HFFc6 (cell line): ENCODE data around the gene ZBTB12. TPM values are rescaled to one million over a fixed set of nuclear protein-coding genes. Genes with fewer than 3 reads are reported as not detected.
"Not testable (repeated sequence)": the region's sequence is repeated elsewhere in the genome, so short reads cannot be mapped to it uniquely, and the experiment has no call there.

Source experiments
- DNase-seq: peaks from one replicate; pipeline ENCODE4 v3.0.0-alpha.2; 2018
- H3K27ac Mint-ChIP-seq: 2 replicates; pipeline ENCODE4 v1.8.0; 2020; ENCODE audit warnings: mild to moderate bottlenecking, mixed read lengths
- H3K27me3 Mint-ChIP-seq: 2 replicates; pipeline ENCODE4 v1.8.0; 2021; ENCODE audit warnings: mild to moderate bottlenecking, moderate library complexity, mixed read lengths; ENCODE audit not compliant: insufficient read depth
- H3K36me3 Mint-ChIP-seq: 2 replicates; pipeline ENCODE4 v1.8.0; 2021; ENCODE audit warnings: low read depth, mixed read lengths
- H3K4me1 Mint-ChIP-seq: 2 replicates; pipeline ENCODE4 v1.8.0; 2020; ENCODE audit warnings: low read depth, mixed read lengths
- H3K4me3 Mint-ChIP-seq: 2 replicates; pipeline ENCODE4 v1.8.0; 2020; ENCODE audit warnings: mild to moderate bottlenecking, moderate library complexity, mixed read lengths
- H3K9me3 Mint-ChIP-seq: 2 replicates; pipeline ENCODE4 v1.8.0; 2020; ENCODE audit warnings: mild to moderate bottlenecking, mixed read lengths
- CTCF ChIP-seq: fragments of 200-600 bp; sonication (generic); IDR thresholded peaks from 2 replicates; pipeline ENCODE4 v1.5.0; 2021; ENCODE audit warnings: antibody characterized with exemption, mild to moderate bottlenecking
- total RNA-seq, 6 experiments: library from RNA; stranded (reverse); fragmentation: NEBNext Ultra II Directional; extraction: Animal tissue kit (Norgen Biotek cat#: 25700); gene quantifications; 2 replicates in 1 of 6; 3 replicates in 5 of 6; pipeline ENCODE4 v1.2.3, GENCODE V29; 2021

The ZBTB12 gene
- total RNA-seq, 6 experiments from 2014 or later: 7.3 to 9.0 (median 8.3) TPM

GRCh38 chr6:31870385-31870921, 31.4 kb downstream of the ZBTB12 start:
- peak; percentile 23; the same call in 1 of the 2 replicates for TF ChIP-seq CTCF
- Mint-ChIP-seq H3K4me1 (peaks cover 11% of the 10 kb centered on the region), H3K4me3 (no peak overlapping the region), H3K27ac (no peak overlapping the region), H3K27me3 (peaks cover 7% of the 10 kb centered on the region), H3K9me3 (no peaks in the 10 kb centered on the region), H3K36me3 (no peaks in the 10 kb centered on the region)
- no peak for DNase-seq

- Mint-ChIP-seq H3K4me3 (no peak overlapping the region), H3K36me3 (no peaks in the 10 kb centered on the region), H3K27me3 (peaks cover 7% of the 10 kb centered on the region), H3K4me1 (peaks cover 12% of the 10 kb centered on the region), H3K9me3 (no peaks in the 10 kb centered on the region), H3K27ac (no peak overlapping the region)
- no peak for DNase-seq
- no peak for TF ChIP-seq CTCF
These were observed 32.5 kb downstream of the ZBTB12 start for GRCh38 chr6:31869343-31869742.

GRCh38 chr6:31868658-31868971, 33.3 kb downstream of the ZBTB12 start:
- H3K4me3 Mint-ChIP-seq, H3K27ac Mint-ChIP-seq, H3K9me3 Mint-ChIP-seq, H3K36me3 Mint-ChIP-seq, H3K27me3 Mint-ChIP-seq, DNase-seq: not testable (repeated sequence)
- H3K4me1 Mint-ChIP-seq: peaks cover 15% of the 10 kb centered on the region

- peaks cover 6% of the 10 kb centered on the region for H3K27me3 Mint-ChIP-seq
- DNase-seq: no peak
- no peaks in the 10 kb centered on the region for H3K9me3 Mint-ChIP-seq
- no peak for TF ChIP-seq CTCF
- H3K4me1 Mint-ChIP-seq: peaks cover 25% of the 10 kb centered on the region
- H3K36me3 Mint-ChIP-seq: no peaks in the 10 kb centered on the region
- no peak overlapping the region for H3K27ac Mint-ChIP-seq
- no peak overlapping the region for H3K4me3 Mint-ChIP-seq
These were observed 36.4 kb downstream of the ZBTB12 start for GRCh38 chr6:31865205-31866118.

- Mint-ChIP-seq H3K27ac (no peak overlapping the region), H3K9me3 (no peaks in the 10 kb centered on the region), H3K4me1 (peaks cover 25% of the 10 kb centered on the region), H3K4me3 (no peak overlapping the region; the same call in 1 of the 2 replicates), H3K36me3 (no peaks in the 10 kb centered on the region), H3K27me3 (peaks cover 6% of the 10 kb centered on the region)
- DNase-seq: no peak
- no peak for TF ChIP-seq CTCF
These were observed 37.1 kb downstream of the ZBTB12 start for GRCh38 chr6:31864818-31865204.

GRCh38 chr6:31864123-31864562, 37.7 kb downstream of the ZBTB12 start:
- Mint-ChIP-seq H3K4me3 (peak overlapping the region; percentile 98), H3K4me1 (peaks cover 25% of the 10 kb centered on the region), H3K27ac (peak overlapping the region; percentile 85)
- H3K36me3 Mint-ChIP-seq, H3K27me3 Mint-ChIP-seq, H3K9me3 Mint-ChIP-seq, DNase-seq: not testable (repeated sequence)
- peak; percentile 15; the same call in 1 of the 2 replicates for TF ChIP-seq CTCF
